Endothelial cell of umbilical vein (primary cell): ENCODE measurements around the gene OR52L1.

ENCODE experiments used
- CTCF ChIP-seq, 2 donors: IDR thresholded peaks; 1 replicate in 1 of 2; 2 replicates in 1 of 2; pipeline ENCODE4 v1.5.1; 2011; ENCODE audit warnings: low read length in 2 of 2, mild to moderate bottlenecking in 2 of 2, moderate library complexity in 2 of 2, control low read depth in 1 of 2, inconsistent platforms in 1 of 2, low read depth in 1 of 2; ENCODE audit not compliant: insufficient read depth in 1 of 2; ENCODE audit errors: extremely low read depth in 1 of 2
- POLR2A ChIP-seq: IDR thresholded peaks from 2 replicates; pipeline ENCODE4 v1.6.1; 2012; ENCODE audit warnings: low read depth, mild to moderate bottlenecking, control low read depth, low read length

GRCh38 chr11:5986885-5987284 lies at the start of gene OR52L1:
- TF ChIP-seq CTCF (IDR thresholded peaks at IDR 0.05; ENCODE audit: extremely low read depth in 1 of 2, insufficient read depth in 1 of 2, low read depth in 1 of 2, low read length in 2 of 2) (no peak), POLR2A (no peak)
